Measurements from ENCODE around the gene NEK5.
"Not testable (repeated sequence)": the region's sequence is repeated elsewhere in the genome, so short reads cannot be mapped to it uniquely, and the experiment has no call there.

The NEK5 gene

DNA sequence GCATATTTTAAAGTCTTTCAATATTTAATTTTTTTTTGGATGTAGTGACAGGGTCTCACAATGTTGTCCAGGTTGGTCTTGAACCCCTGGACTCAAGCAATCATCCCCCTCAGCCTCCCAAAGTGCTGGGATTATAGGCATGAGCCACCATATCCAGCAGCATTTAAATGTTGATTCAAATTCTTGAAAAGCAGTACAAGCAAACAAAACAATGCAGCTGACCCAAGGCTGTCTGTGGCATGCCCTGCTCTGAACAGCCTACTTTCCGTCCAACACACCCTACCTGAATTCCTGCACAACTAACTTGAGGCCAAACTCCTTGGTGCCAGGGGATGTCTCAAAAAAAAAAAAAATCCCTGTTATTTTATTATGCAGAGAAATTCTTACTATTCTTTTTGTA is 23.0 kb downstream of the NEK5 start:
- no peak for DNase-seq (ENCODE audit: low read depth, low spot score)
- ChIA-PET POLR2A (no interaction called here), CTCF (interaction anchor here (0.9 to 2.2 kb wide), 3 partner anchors 20 to 345 kb away, joined by 3 to 8 read pairs (median 4); partner anchors contain the start of gene NEK5)
- no peak overlapping the region for H3K4me3 ChIP-seq (ENCODE audit: low read depth, low read length)
- TF ChIP-seq, protein P1, sequence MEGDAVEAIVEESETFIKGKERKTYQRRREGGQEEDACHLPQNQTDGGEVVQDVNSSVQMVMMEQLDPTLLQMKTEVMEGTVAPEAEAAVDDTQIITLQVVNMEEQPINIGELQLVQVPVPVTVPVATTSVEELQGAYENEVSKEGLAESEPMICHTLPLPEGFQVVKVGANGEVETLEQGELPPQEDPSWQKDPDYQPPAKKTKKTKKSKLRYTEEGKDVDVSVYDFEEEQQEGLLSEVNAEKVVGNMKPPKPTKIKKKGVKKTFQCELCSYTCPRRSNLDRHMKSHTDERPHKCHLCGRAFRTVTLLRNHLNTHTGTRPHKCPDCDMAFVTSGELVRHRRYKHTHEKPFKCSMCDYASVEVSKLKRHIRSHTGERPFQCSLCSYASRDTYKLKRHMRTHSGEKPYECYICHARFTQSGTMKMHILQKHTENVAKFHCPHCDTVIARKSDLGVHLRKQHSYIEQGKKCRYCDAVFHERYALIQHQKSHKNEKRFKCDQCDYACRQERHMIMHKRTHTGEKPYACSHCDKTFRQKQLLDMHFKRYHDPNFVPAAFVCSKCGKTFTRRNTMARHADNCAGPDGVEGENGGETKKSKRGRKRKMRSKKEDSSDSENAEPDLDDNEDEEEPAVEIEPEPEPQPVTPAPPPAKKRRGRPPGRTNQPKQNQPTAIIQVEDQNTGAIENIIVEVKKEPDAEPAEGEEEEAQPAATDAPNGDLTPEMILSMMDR (IDR thresholded peaks at IDR 0.05; ENCODE audit: insufficient read depth, low read length, missing control alignments): no peak

DNA sequence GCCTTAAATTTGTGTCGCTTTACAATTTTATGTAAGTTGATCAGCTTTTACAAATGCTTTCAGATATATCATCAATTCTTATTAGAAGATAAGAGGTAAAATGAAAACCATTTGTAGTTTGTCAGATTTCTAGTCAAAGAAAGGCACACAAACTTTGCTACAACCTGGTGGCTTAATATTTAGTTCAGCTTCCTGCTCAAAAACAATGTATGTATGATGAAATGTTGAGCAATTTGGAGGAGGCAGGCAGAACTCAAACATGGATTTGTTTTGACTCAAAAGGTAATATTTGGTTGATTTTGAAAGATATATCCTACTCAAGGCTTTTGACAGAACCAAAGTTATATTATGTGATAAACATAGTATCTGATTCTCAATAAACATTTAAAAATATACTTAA is 24.2 kb downstream of the NEK5 start:
- no peak for DNase-seq (ENCODE audit: low read depth, low spot score)
- POLR2A ChIA-PET: no interaction called here
- CTCF ChIA-PET: interaction anchor here (1.5 to 1.6 kb wide), 3 partner anchors 95 to 346 kb away, joined by 3 to 4 read pairs (median 3); no protein-coding TSS in a partner anchor
- TF ChIP-seq, protein P1 (IDR thresholded peaks at IDR 0.05; ENCODE audit: insufficient read depth, low read length, missing control alignments): no peak
- no peak overlapping the region for H3K4me3 ChIP-seq (ENCODE audit: low read depth, low read length)

DNA sequence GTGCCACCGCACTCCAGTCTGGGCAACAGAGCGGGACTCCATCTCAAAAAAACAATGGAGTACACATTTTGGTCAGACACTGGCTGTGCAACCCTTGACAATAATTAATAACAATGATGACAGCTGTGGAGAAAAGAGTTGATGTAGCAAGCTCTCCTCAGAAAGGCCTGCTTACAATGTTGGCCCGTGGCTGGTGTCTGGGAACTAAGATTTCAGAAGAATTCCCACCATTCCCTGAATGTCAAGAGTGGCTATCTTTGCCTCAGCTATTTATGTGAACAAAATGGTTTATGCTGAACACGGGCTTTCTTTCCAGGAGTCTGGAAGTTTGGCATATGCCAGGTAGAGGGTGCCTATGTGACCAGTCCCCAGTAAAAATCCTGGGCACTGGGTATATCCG is 25.5 kb downstream of the NEK5 start:
- ChIA-PET CTCF (interaction anchor here (1.0 to 1.5 kb wide), 2 partner anchors 96 to 978 kb away, joined by 3 read pairs; no protein-coding TSS in a partner anchor), POLR2A (no interaction called here)
- H3K4me3 ChIP-seq (ENCODE audit: low read depth, low read length): no peak overlapping the region
- TF ChIP-seq, protein P1 (IDR thresholded peaks at IDR 0.05; ENCODE audit: insufficient read depth, low read length, missing control alignments): no peak
- no peak for DNase-seq (ENCODE audit: low read depth, low spot score)

DNA sequence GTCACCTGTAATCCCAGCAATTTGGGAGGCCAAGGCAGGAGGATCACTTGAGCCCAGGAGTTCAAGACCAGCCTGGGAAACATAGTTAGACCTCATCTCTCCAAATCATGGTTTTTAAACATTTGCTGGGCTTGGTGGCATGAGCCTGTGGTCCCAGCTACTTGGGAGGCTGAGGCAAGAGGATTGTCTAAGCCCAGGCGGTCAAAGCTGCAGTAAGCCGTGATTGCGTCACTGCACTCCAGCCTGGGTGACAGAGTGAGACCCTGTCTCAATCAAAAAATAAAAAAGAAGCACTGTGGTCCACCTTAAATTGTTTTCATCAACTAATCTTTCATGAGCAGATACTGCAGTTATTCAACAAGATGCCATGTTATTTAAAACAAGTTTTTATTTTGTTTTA is 26.4 kb downstream of the NEK5 start:
- H3K4me3 ChIP-seq (ENCODE audit: low read depth, low read length); DNase-seq (ENCODE audit: low read depth, low spot score); POLR2A ChIA-PET: not testable (repeated sequence)
- CTCF ChIA-PET: interaction anchor here (0.7 to 0.9 kb wide), 2 partner anchors 101 to 210 kb away, joined by 3 read pairs; no protein-coding TSS in a partner anchor

DNA sequence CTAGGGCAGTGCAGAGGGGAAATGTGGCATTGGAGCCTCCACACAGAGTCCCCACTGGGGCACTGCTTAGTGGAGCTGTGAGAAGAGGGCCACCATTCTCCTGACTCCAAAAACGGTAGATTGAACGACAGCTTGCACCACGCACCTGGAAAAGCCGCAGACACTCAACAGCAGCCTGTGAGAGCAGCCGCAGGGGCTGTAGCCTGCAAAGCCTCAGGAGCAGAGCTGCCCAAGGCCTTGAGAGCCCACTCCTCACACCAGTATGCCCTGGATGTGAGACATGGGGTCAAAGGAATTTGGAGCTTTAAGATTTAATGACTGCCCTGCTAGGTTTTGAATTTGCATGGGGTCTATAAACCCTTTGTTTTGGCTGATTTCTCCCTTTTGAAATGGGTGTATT is 31.7 kb downstream of the NEK5 start:
- POLR2A ChIA-PET: no interaction called here

GRCh38 chr13:52096748-52097147 is 32.1 kb downstream of the NEK5 start:
- TF ChIP-seq, protein P1 (IDR thresholded peaks at IDR 0.05; ENCODE audit: insufficient read depth, low read length, missing control alignments): no peak
- POLR2A ChIA-PET: no interaction called here
- DNase-seq (ENCODE audit: low read depth, low spot score): no peak
- no peak overlapping the region for H3K4me3 ChIP-seq (ENCODE audit: low read depth, low read length)
- CTCF ChIA-PET: no interaction called here

More for the DNA sequence above, 31.7 kb downstream of the NEK5 start:
- no peak overlapping the region for H3K4me3 ChIP-seq (ENCODE audit: low read depth, low read length)
- CTCF ChIA-PET: no interaction called here
- DNase-seq (ENCODE audit: low read depth, low spot score): no peak
- TF ChIP-seq, protein P1 (IDR thresholded peaks at IDR 0.05; ENCODE audit: insufficient read depth, low read length, missing control alignments): no peak

DNA sequence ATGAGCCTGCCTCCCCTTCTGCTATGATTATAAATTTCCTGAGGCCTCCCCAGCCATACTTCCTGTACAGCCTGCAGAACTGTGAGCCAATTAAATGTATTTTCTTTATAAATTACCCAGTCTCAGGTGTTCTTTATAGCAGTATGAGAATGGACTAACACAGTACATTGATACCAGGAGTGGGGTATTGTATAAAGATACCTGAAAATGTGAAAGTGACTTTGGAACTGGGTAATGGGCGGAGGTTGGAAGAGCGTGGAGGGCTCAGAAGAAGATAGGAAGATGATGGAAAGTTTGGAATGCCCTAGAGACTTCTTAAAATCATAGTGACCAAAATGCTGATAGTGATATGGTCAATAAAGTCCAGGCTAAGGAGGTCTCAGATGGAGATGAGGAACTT is 32.8 kb downstream of the NEK5 start:
- TF ChIP-seq, protein P1 (IDR thresholded peaks at IDR 0.05; ENCODE audit: insufficient read depth, low read length, missing control alignments): no peak
- ChIA-PET POLR2A (no interaction called here), CTCF (no interaction called here)
- H3K4me3 ChIP-seq (ENCODE audit: low read depth, low read length): no peak overlapping the region
- no peak for DNase-seq (ENCODE audit: low read depth, low spot score)
